ENCODE measurements around the gene INA. TPM values are rescaled to one million over a fixed set of nuclear protein-coding genes. Genes with fewer than 3 reads are reported as not detected.

INA gene
- total RNA-seq, 2 donors from 2014 or later: not detected

GRCh38 chr10:103262229-103262628 lies 14.7 kb upstream of the INA start:
- no peak for DNase-seq
- intact Hi-C loops (cut with DNase I): no loop called here
- ATAC-seq: no peak

- intact Hi-C loops (cut with DNase I): no loop called here
- DNase-seq (peak; percentile 66), ATAC-seq (peak; percentile 43 to 67)
Observed at GRCh38 chr10:103265717-103266329, 11.1 kb upstream of the INA start.

GRCh38 chr10:103273041-103273441 lies 3.9 kb upstream of the INA start:
- peak; percentile 86 to 92 for ATAC-seq
- intact Hi-C loops (cut with DNase I): no loop called here
- peak; percentile 34 for DNase-seq

- no peak for DNase-seq
- no peak for ATAC-seq
- intact Hi-C loops (cut with DNase I): no loop called here
Observed at GRCh38 chr10:103276251-103276895, 565 bp upstream of the INA start.

- intact Hi-C loops (cut with DNase I): no loop called here
- DNase-seq (no peak), ATAC-seq (no peak)
Observed at GRCh38 chr10:103277713-103278536, 987 bp downstream of the INA start.

GRCh38 chr10:103278537-103278823 lies 1.5 kb downstream of the INA start:
- intact Hi-C loops (cut with DNase I): no loop called here
- no peak for ATAC-seq
- no peak for DNase-seq

- no peak for ATAC-seq
- intact Hi-C loops (cut with DNase I): no loop called here
- DNase-seq: peak; percentile 60
Observed at GRCh38 chr10:103278862-103279298, 1.9 kb downstream of the INA start.

- DNase-seq (no peak), ATAC-seq (no peak)
- intact Hi-C loops (cut with DNase I): no loop called here
Observed at GRCh38 chr10:103280031-103280430, 3.1 kb downstream of the INA start.

GRCh38 chr10:103280506-103280905 lies 3.6 kb downstream of the INA start:
- ATAC-seq: no peak
- no peak for DNase-seq
- intact Hi-C loops (cut with DNase I): no loop called here

GRCh38 chr10:103281753-103282152 lies 4.8 kb downstream of the INA start:
- intact Hi-C loops (cut with DNase I): no loop called here
- DNase-seq (no peak), ATAC-seq (no peak)

GRCh38 chr10:103282961-103283360 lies 6.0 kb downstream of the INA start:
- ATAC-seq (peak in 1 of 2 donors; percentile 27), DNase-seq (no peak)
- intact Hi-C loops (cut with DNase I): no loop called here

GRCh38 chr10:103284170-103284569 lies 7.2 kb downstream of the INA start:
- intact Hi-C loops (cut with DNase I): no loop called here
- DNase-seq (no peak), ATAC-seq (peak; percentile 19 to 87)

- DNase-seq: no peak
- ATAC-seq: no peak
- intact Hi-C loops (cut with DNase I): no loop called here
Observed at GRCh38 chr10:103287992-103288391, 11.1 kb downstream of the INA start.

- ATAC-seq: no peak
- intact Hi-C loops (cut with DNase I): no loop called here
Observed at GRCh38 chr10:103291588-103291987, 14.7 kb downstream of the INA start.

GRCh38 chr10:103295374-103296015 lies 18.6 kb downstream of the INA start:
- intact Hi-C loops (cut with DNase I): no loop called here

More at GRCh38 chr10:103291588-103291987, 14.7 kb downstream of the INA start:
- DNase-seq: no peak

GRCh38 chr10:103307594-103307993 lies 30.7 kb downstream of the INA start:
- intact Hi-C loops (cut with DNase I): no loop called here
- ATAC-seq: no peak
- DNase-seq: no peak

More at GRCh38 chr10:103295374-103296015, 18.6 kb downstream of the INA start:
- ATAC-seq (peak in 1 of 2 donors; percentile 50), DNase-seq (no peak)

GRCh38 chr10:103310197-103310596 lies 33.3 kb downstream of the INA start:
- intact Hi-C loops (cut with DNase I): no loop called here
- ATAC-seq (no peak), DNase-seq (no peak)

- intact Hi-C loops (cut with DNase I): no loop called here
- ATAC-seq (no peak), DNase-seq (no peak)
Observed at GRCh38 chr10:103316087-103316486, 39.1 kb downstream of the INA start.

GRCh38 chr10:103327906-103328305 lies 51.0 kb downstream of the INA start:
- DNase-seq (no peak), ATAC-seq (no peak)
- intact Hi-C loops (cut with DNase I): no loop called here

- no peak for ATAC-seq
- DNase-seq: no peak
- intact Hi-C loops (cut with DNase I): no loop called here
Observed at GRCh38 chr10:103333934-103334520, 57.1 kb downstream of the INA start.
